IPS-11a (cell line): Measurements from ENCODE around the gene ZNF345.

ENCODE experiments used
- H3K4me3 ChIP-seq: one replicate; pipeline ENCODE4 v1.5.1; 2013; ENCODE audit warnings: low read depth, low read length, control low read depth

ZNF345 gene

GRCh38 chr19:36916991-36917390 lies 66.3 kb downstream of the ZNF345 start:
- H3K4me3 ChIP-seq, result peak overlapping the region; percentile 93

GRCh38 chr19:36918090-36918489 lies 67.4 kb downstream of the ZNF345 start:
- H3K4me3 ChIP-seq, result no peak overlapping the region
